ENCODE data around the gene CDKN1A. TPM values are rescaled to one million over a fixed set of nuclear protein-coding genes. Genes with fewer than 3 reads are reported as not detected.
A peak's percentile ranks its signal among the peaks of the same experiment; 100 is the strongest.

The CDKN1A gene
- total and polyA plus RNA-seq, 10 of the 15 experiments (the other 5 are each of a cell fraction or from before 2014, with no cell fraction given) = 25.2 to 637 (median 216) TPM

- TF ChIP-seq PRDM15 (CRISPR knock-in tag; IDR thresholded peaks at IDR 0.05) (no peak), DPF2 (IDR thresholded peaks at IDR 0.05) (peak; percentile 30; the same call in 1 of the 2 replicates), RUNX3 (IDR thresholded peaks at IDR 0.05; ENCODE audit: low read length) (peak; percentile 19; the same call in 1 of the 2 replicates)
Observed at GRCh38 chr6:36676141-36677058, 2.1 kb upstream of the CDKN1A start (continued).

- BruUV-seq (replicated peaks) = TSS peak; percentile 82
- Histone ChIP-seq H2AFZ (ENCODE audit: control insufficient read depth, low read depth, low read length) (peak overlapping the region; percentile 5; the same call in 1 of the 2 replicates), H3K9me3 (replicated peaks; ENCODE audit: control insufficient read depth, insufficient read depth, low read length) (no peaks in the 10 kb centered on the region), H3K9ac (ENCODE audit: control insufficient read depth, insufficient read depth, low read length) (peak overlapping the region; percentile 90), H3K4me2 (ENCODE audit: control insufficient read depth, insufficient read depth) (peak overlapping the region; percentile 80), H3K4me1 (ENCODE audit: control insufficient read depth, insufficient read depth, low read length) (peaks cover 32% of the 10 kb centered on the region), H3K27ac (ENCODE audit: control insufficient read depth, insufficient read depth) (peak overlapping the region; percentile 88), H3K27me3 (replicated peaks in 1 of 2; ENCODE audit: control insufficient read depth in 2 of 2, insufficient read depth in 2 of 2, low read length in 1 of 2) (no peaks in the 10 kb centered on the region), H4K20me1 (ENCODE audit: control insufficient read depth, insufficient read depth) (no peaks in the 10 kb centered on the region), H3K79me2 (ENCODE audit: control insufficient read depth, insufficient read depth, low read length) (peaks cover 60% of the 10 kb centered on the region), H3K4me3 (peak overlapping the region; percentile 75), H3K36me3 (ENCODE audit: control insufficient read depth in 2 of 2, insufficient read depth in 2 of 2, low read length in 1 of 2) (no peaks in the 10 kb centered on the region; a peak in 1 of 4 replicates)
- no peak for DNase-seq (ENCODE audit: low read depth, low spot score)
- intact Hi-C loops (cut with micrococcal nuclease; ENCODE audit: unreplicated experiment) (no loop called here), in situ Hi-C loops (cut with MboI) (no loop called here)
- WGBS (ENCODE audit: insufficient coverage, insufficient replicate concordance, low lambda C conversion rate, missing lambda C conversion rate) = 75% methylated on average over 7 of the region's 7 CpGs
- CTCF ChIA-PET = interaction anchor here (1.0 to 10.7 kb wide), 11 partner anchors 8 to 88 kb away, joined by 3 to 146 read pairs (median 6); no protein-coding TSS in a partner anchor
- no peak for FAIRE-seq
- RAD21 ChIA-PET (ENCODE audit: unreplicated experiment) = interaction anchor here (1.2 to 10.6 kb wide), 6 partner anchors 12 to 79 kb away, joined by 4 to 195 read pairs (median 14); no protein-coding TSS in a partner anchor
- POLR2A ChIA-PET = interaction anchor here (0.6 to 13.6 kb wide), 11 partner anchors 9 to 82 kb away, joined by 3 to 243 read pairs (median 5); no protein-coding TSS in a partner anchor
- SMC1A ChIA-PET (ENCODE audit: uncharacterized antibody, unreplicated experiment) = interaction anchor here (1.0 to 17.5 kb wide), 7 partner anchors 11 to 80 kb away, joined by 3 to 240 read pairs (median 30); no protein-coding TSS in a partner anchor
- no peak for ATAC-seq
- TF ChIP-seq POLR2A (IDR thresholded peaks at IDR 0.05; ENCODE audit: low read depth, low read length) (peak; percentile 39; the same call in 1 of the 2 replicates), MLLT1 (IDR thresholded peaks at IDR 0.05) (peak; percentile 73), CEBPZ (IDR thresholded peaks at IDR 0.05; ENCODE audit: low read depth, low read length) (no peak), POU2F2 (IDR thresholded peaks at IDR 0.05; ENCODE audit: borderline replicate concordance, low read depth, low read length) (0 out of 3 replicates have a peak, but pooled peaks have one; percentile 9), YY1 (IDR thresholded peaks at IDR 0.05; ENCODE audit: low read depth, low read length) (no peak)
Observed at GRCh38 chr6:36677059-36677749, 1.3 kb upstream of the CDKN1A start.
